H1 (cell line): ENCODE data around the gene SHMT1. TPM values are rescaled to one million over a fixed set of nuclear protein-coding genes. Genes with fewer than 3 reads are reported as not detected.
A peak's percentile ranks its signal among the peaks of the same experiment; 100 is the strongest.

Experiments
- CTCF ChIA-PET: fragments of 300-600 bp; sonication (Branson Sonifier 250); formaldehyde crosslinking; loops from one replicate; lab custom pipeline; 2021; ENCODE audit not compliant: partially characterized antibody; lab: Charles Lee
- POLR2A ChIA-PET: fragments of 300-600 bp; sonication (Branson Sonifier 250); formaldehyde crosslinking; loops from one replicate; lab custom pipeline; 2021; ENCODE audit warnings: inconsistent platforms; ENCODE audit not compliant: partially characterized antibody; lab: Charles Lee
- DNase-seq, 2 experiments: peaks; one replicate each; pipeline versions ENCODE4 v3.0.0 to v3.0.0-alpha.2; 2010 to 2022; ENCODE audit warnings: low spot score in 2 of 2, low read depth in 1 of 2, mixed read lengths in 1 of 2
- FAIRE-seq: peaks from 2 replicates; lab custom pipeline; 2011; peaks lifted over from hg19 to GRCh38; lab: Jason Lieb, UNC
- H2AFZ ChIP-seq: 2 replicates; pipeline ENCODE4 v1.8.1; 2012; ENCODE audit warnings: low read length, inconsistent platforms
- H2AK5ac ChIP-seq: 2 replicates; pipeline ENCODE4 v1.6.1; 2013; ENCODE audit warnings: low read depth, low read length
- H2BK120ac ChIP-seq: replicated peaks from 2 replicates; pipeline ENCODE3; 2013; ENCODE audit warnings: low read depth, low read length, inconsistent platforms
- H2BK12ac ChIP-seq: 2 replicates; pipeline ENCODE4 v1.6.1; 2013; ENCODE audit warnings: low read depth, low read length
- H2BK15ac ChIP-seq: 2 replicates; pipeline ENCODE4 v1.6.1; 2013; ENCODE audit warnings: low read length
- H2BK20ac ChIP-seq: 2 replicates; pipeline ENCODE4 v1.6.1; 2013; ENCODE audit warnings: low read length
- H2BK5ac ChIP-seq: 2 replicates; pipeline ENCODE4 v1.6.1; 2013; ENCODE audit warnings: low read depth, low read length
- H3K14ac ChIP-seq: 2 replicates; pipeline ENCODE4 v1.6.1; 2013; ENCODE audit warnings: inconsistent platforms; ENCODE audit not compliant: insufficient read length
- H3K18ac ChIP-seq: 2 replicates; pipeline ENCODE4 v1.6.1; 2013; ENCODE audit warnings: low read length; ENCODE audit errors: extremely low read depth
- H3K23ac ChIP-seq: 2 replicates; pipeline ENCODE4 v1.6.1; 2013; ENCODE audit warnings: inconsistent platforms; ENCODE audit not compliant: insufficient read length
- H3K23me2 ChIP-seq: 2 replicates; pipeline ENCODE4 v1.6.1; 2013; ENCODE audit warnings: low read depth, low read length
- H3K27ac ChIP-seq: 2 replicates; pipeline ENCODE4 v1.6.1; 2011; ENCODE audit warnings: low read depth, low read length, inconsistent platforms
- H3K27me3 ChIP-seq, 4 experiments: replicated peaks in 1 of 4; 1 replicate in 1 of 4; 2 replicates in 3 of 4; pipeline versions ENCODE4 v1.6.1 to v1.8.1; 2011 to 2013; ENCODE audit warnings: low read length in 3 of 4, mild to moderate bottlenecking in 3 of 4, inconsistent platforms in 2 of 4, mixed read lengths in 2 of 4, moderate library complexity in 1 of 4; ENCODE audit not compliant: control insufficient read depth in 3 of 4, insufficient read depth in 3 of 4; ENCODE audit errors: extremely low read depth in 1 of 4
- H3K36me3 ChIP-seq, 4 experiments: 2 replicates each; pipeline versions ENCODE4 v1.6.1 to v1.8.1; 2011 to 2013; ENCODE audit warnings: mild to moderate bottlenecking in 4 of 4, low read length in 3 of 4, moderate library complexity in 2 of 4, control low read depth in 1 of 4, inconsistent platforms in 1 of 4; ENCODE audit not compliant: insufficient read depth in 4 of 4, control insufficient read depth in 2 of 4
- H3K4ac ChIP-seq: replicated peaks from 2 replicates; pipeline ENCODE3; 2013; ENCODE audit warnings: low read length, low read depth, mixed read lengths, inconsistent platforms; ENCODE audit not compliant: insufficient read length
- H3K4me1 ChIP-seq, 4 experiments: replicated peaks in 1 of 4; 1 replicate in 1 of 4; 2 replicates in 3 of 4; pipeline versions ENCODE4 v1.6.1 to v1.8.1; 2011 to 2013; ENCODE audit warnings: low read length in 3 of 4, inconsistent platforms in 2 of 4, mixed read lengths in 1 of 4; ENCODE audit not compliant: insufficient read depth in 4 of 4, control insufficient read depth in 3 of 4
- H3K4me2 ChIP-seq, 2 experiments: 2 replicates each; pipeline versions ENCODE4 v1.6.1 to v1.8.1; 2011 to 2013; ENCODE audit warnings: low read depth in 2 of 2, low read length in 2 of 2, control low read depth in 1 of 2, inconsistent platforms in 1 of 2, mild to moderate bottlenecking in 1 of 2; ENCODE audit not compliant: insufficient read depth in 1 of 2
- H3K4me3 ChIP-seq, 4 experiments: fragments of 200-600, 300-600 bp in 1 of 4; sonication (generic), shearing (Covaris generic), sonication (Bioruptor Twin) in 1 of 4; 2 replicates each; pipeline versions ENCODE4 v1.5.1 to v1.8.1; 2011 to 2016; ENCODE audit warnings: low read length in 4 of 4, low read depth in 3 of 4, control low read depth in 2 of 4, inconsistent platforms in 2 of 4, mild to moderate bottlenecking in 2 of 4, mixed read lengths in 1 of 4, moderate library complexity in 1 of 4; ENCODE audit not compliant: insufficient read depth in 2 of 4; ENCODE audit errors: extremely low read depth in 1 of 4
- H3K56ac ChIP-seq: replicated peaks from 2 replicates; pipeline ENCODE3; 2013; ENCODE audit warnings: low read depth, mild to moderate bottlenecking, mixed read lengths, low read length, inconsistent platforms; ENCODE audit not compliant: insufficient read length
- H3K79me1 ChIP-seq: 2 replicates; pipeline ENCODE4 v1.6.1; 2013; ENCODE audit warnings: low read depth, low read length, control low read depth
- H3K79me2 ChIP-seq, 2 experiments: 2 replicates each; pipeline versions ENCODE4 v1.6.1 to v1.8.1; 2012 to 2013; ENCODE audit warnings: low read length in 2 of 2, mild to moderate bottlenecking in 2 of 2, inconsistent platforms in 1 of 2; ENCODE audit not compliant: insufficient read depth in 2 of 2, control insufficient read depth in 1 of 2
- H3K9ac ChIP-seq, 4 experiments: replicated peaks in 1 of 4; 1 replicate in 1 of 4; 2 replicates in 3 of 4; pipeline versions ENCODE4 v1.6.1 to v1.8.1; 2011 to 2013; ENCODE audit warnings: low read depth in 3 of 4, low read length in 3 of 4, control low read depth in 2 of 4, mild to moderate bottlenecking in 2 of 4, moderate library complexity in 2 of 4, inconsistent platforms in 1 of 4; ENCODE audit errors: extremely low read depth in 1 of 4
- H3K9me3 ChIP-seq, 2 experiments: 2 replicates each; pipeline versions ENCODE4 v1.6.1 to v1.8.1; 2012 to 2013; ENCODE audit warnings: mild to moderate bottlenecking in 2 of 2, moderate library complexity in 2 of 2, control low read depth in 1 of 2, inconsistent platforms in 1 of 2, low read depth in 1 of 2, low read length in 1 of 2, mixed read lengths in 1 of 2; ENCODE audit not compliant: insufficient read depth in 2 of 2
- H4K20me1 ChIP-seq, 2 experiments: replicated peaks in 1 of 2; 2 replicates each; pipeline versions ENCODE3 to v1.8.1; 2011 to 2013; ENCODE audit warnings: inconsistent platforms in 2 of 2, low read length in 2 of 2, mild to moderate bottlenecking in 1 of 2; ENCODE audit not compliant: insufficient read depth in 2 of 2, control insufficient read depth in 1 of 2
- H4K5ac ChIP-seq: 2 replicates; pipeline ENCODE4 v1.6.1; 2013; ENCODE audit warnings: low read length, low read depth, mixed read lengths, inconsistent platforms; ENCODE audit not compliant: insufficient read length
- H4K8ac ChIP-seq: 2 replicates; pipeline ENCODE4 v1.8.0; 2013; ENCODE audit warnings: mild to moderate bottlenecking, moderate library complexity, low read length, inconsistent platforms; ENCODE audit not compliant: insufficient read depth; ENCODE audit errors: extremely low read depth
- H4K91ac ChIP-seq: replicated peaks from 2 replicates; pipeline ENCODE3; 2013; ENCODE audit warnings: low read length, mixed read lengths, inconsistent platforms; ENCODE audit not compliant: insufficient read length
- ASH2L ChIP-seq: fragments of 200-600, 300-600 bp; sonication (generic); IDR thresholded peaks from one replicate; pipeline ENCODE4 v1.7.1; 2017; ENCODE audit warnings: low read length
- HDAC2 ChIP-seq, 2 experiments: fragments of 300-600 bp in 1 of 2; sonication (generic) in 1 of 2; IDR thresholded peaks; 2 replicates each; pipeline ENCODE4 v1.6.1; 2011 to 2012; ENCODE audit warnings: low read depth in 2 of 2, low read length in 2 of 2, mild to moderate bottlenecking in 2 of 2, moderate library complexity in 2 of 2, borderline replicate concordance in 1 of 2, inconsistent platforms in 1 of 2
- POLR2A ChIP-seq, 2 experiments: IDR thresholded peaks; 1 replicate in 1 of 2; 2 replicates in 1 of 2; pipeline ENCODE4 v1.6.1; 2011; ENCODE audit warnings: low read depth in 2 of 2, low read length in 2 of 2, mild to moderate bottlenecking in 2 of 2; ENCODE audit errors: control extremely low read depth in 1 of 2
- SP4 ChIP-seq: IDR thresholded peaks from 2 replicates; pipeline ENCODE4 v1.6.1; 2012; ENCODE audit warnings: low read length, inconsistent platforms
- WGBS, 2 experiments: shearing (Covaris generic) in 1 of 2; methylation state at CpG; one replicate each; pipeline versions ENCODE4 v1.1.6 to v1.1.7; 2013 to 2015; ENCODE audit warnings: low lambda C conversion rate in 2 of 2, mixed read lengths in 2 of 2, inconsistent platforms in 1 of 2, low coverage in 1 of 2, missing lambda C conversion rate in 1 of 2; ENCODE audit not compliant: insufficient replicate concordance in 2 of 2, insufficient coverage in 1 of 2, insufficient read length in 1 of 2; ENCODE audit errors: extremely low coverage in 1 of 2, missing lambda C conversion rate in 1 of 2; 5-methylcytosine and 5-hydroxymethylcytosine counted together
- polyA plus RNA-seq, 7 experiments: library from polyadenylated mRNA; depleted of rRNA in 3 of 7; stranded (reverse) in 5 of 7; unstranded in 2 of 7; fragments of >200 nt in 5 of 7; fragments of 200-250 nt in 2 of 7; gene quantifications; 1 replicate in 5 of 7; 2 replicates in 1 of 7; 4 replicates in 1 of 7; pipeline versions ENCODE4 v1.2.1 to v1.2.3, GENCODE V29; 2011 to 2013; ENCODE audit warnings: missing spikeins in 2 of 7, mixed read lengths in 2 of 7
- total RNA-seq: library from RNA; stranded (reverse); fragmentation: NEBNext Ultra II Directional; extraction: Animal tissue kit (Norgen Biotek cat#: 25700); gene quantifications from 2 replicates; pipeline ENCODE4 v1.2.1, GENCODE V29; 2021

Gene SHMT1
- total and polyA plus RNA-seq, 2 of the 8 experiments (the other 6 are each of a cell fraction or from before 2014, with no cell fraction given), result 30.7 to 39.3 TPM

DNA sequence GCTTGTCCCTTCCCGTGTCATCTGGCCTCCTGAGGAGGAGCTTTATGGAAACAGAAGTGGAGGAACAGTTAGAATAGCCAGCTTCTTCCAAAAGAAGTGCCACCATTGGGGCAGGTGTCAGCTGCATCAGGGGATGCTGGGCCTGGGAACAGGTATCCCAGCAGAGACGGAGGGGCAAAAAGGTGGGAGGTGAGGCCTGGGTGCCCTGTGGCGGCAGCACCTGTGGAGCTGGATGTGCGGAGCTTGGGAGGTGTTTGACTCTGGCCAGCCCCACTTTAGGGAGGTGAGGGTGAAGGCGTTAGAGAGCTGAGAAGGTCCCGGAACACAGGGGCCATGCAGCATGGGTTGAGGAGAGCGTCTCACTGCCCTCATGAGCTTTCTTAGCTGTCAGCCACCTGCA lies 43.0 kb downstream of the SHMT1 start:
- Histone ChIP-seq H2BK20ac (no peak overlapping the region), H4K91ac (no peak overlapping the region), H2AFZ (no peak overlapping the region), H3K27ac (no peak overlapping the region), H2BK15ac (no peak overlapping the region), H3K4me2 (no peak overlapping the region), H3K23ac (no peak overlapping the region), H3K9me3 (no peaks in the 10 kb centered on the region), H3K27me3 (no peaks in the 10 kb centered on the region), H3K14ac (no peak overlapping the region), H4K8ac (no peak overlapping the region; the same call in 1 of the 2 replicates), H3K23me2 (no peaks in the 10 kb centered on the region), H3K4me3 (no peak overlapping the region), H3K36me3 (peaks cover 12 to 26% (median 20%) of the 10 kb centered on the region in 4 experiments), H3K9ac (peak overlapping the region in 1 of 4 experiments; percentile 10; a peak in 3 of 7 replicates), H2BK5ac (no peak overlapping the region), H2BK12ac (no peak overlapping the region), H3K79me2 (peaks cover 12 to 49% of the 10 kb centered on the region in 2 experiments), H2BK120ac (no peak overlapping the region), H3K4ac (no peak overlapping the region), H4K5ac (no peak overlapping the region), H3K4me1 (peaks cover 0 to 10% (median 3%) of the 10 kb centered on the region in 4 experiments; a peak in 3 of 7 replicates), H4K20me1 (peaks cover 12 to 36% of the 10 kb centered on the region in 2 experiments), H3K56ac (no peak overlapping the region), H3K18ac (no peak overlapping the region), H3K79me1 (peaks cover 23% of the 10 kb centered on the region), H2AK5ac (no peak overlapping the region)
- no peak for DNase-seq
- POLR2A ChIA-PET, result interaction anchor here (0.8 to 8.8 kb wide), 7 partner anchors 12 to 96 kb away, joined by 3 to 52 read pairs (median 3); no protein-coding TSS in a partner anchor
- TF ChIP-seq HDAC2 (IDR thresholded peaks at IDR 0.05; ENCODE audit: borderline replicate concordance in 1 of 2, low read depth in 2 of 2, low read length in 2 of 2) (no peak), SP4 (no peak), POLR2A (IDR thresholded peaks at IDR 0.05; ENCODE audit: control extremely low read depth in 1 of 2, low read depth in 2 of 2, low read length in 2 of 2) (0 out of 3 replicates have a peak, but pooled peaks of 1 of the 2 experiments have one; percentile 32), ASH2L (no peak)
- CTCF ChIA-PET, result interaction anchor here (0.7 to 4.6 kb wide), 21 partner anchors 9 to 177 kb away, joined by 3 to 58 read pairs (median 5); no protein-coding TSS in a partner anchor
- no peak for FAIRE-seq
- 85% methylated on average over 7 of the region's 7 CpGs; no CpG with 5 or more reads in 1 of the 2 experiments for WGBS, 2 experiments
